NCI-H774 (cell line): ENCODE measurements around the gene TRPM2.

ENCODE experiments used
- DNase-seq: peaks from one replicate; lab custom pipeline; 2025; lab: John Stamatoyannopoulos, UW

Gene TRPM2

DNA sequence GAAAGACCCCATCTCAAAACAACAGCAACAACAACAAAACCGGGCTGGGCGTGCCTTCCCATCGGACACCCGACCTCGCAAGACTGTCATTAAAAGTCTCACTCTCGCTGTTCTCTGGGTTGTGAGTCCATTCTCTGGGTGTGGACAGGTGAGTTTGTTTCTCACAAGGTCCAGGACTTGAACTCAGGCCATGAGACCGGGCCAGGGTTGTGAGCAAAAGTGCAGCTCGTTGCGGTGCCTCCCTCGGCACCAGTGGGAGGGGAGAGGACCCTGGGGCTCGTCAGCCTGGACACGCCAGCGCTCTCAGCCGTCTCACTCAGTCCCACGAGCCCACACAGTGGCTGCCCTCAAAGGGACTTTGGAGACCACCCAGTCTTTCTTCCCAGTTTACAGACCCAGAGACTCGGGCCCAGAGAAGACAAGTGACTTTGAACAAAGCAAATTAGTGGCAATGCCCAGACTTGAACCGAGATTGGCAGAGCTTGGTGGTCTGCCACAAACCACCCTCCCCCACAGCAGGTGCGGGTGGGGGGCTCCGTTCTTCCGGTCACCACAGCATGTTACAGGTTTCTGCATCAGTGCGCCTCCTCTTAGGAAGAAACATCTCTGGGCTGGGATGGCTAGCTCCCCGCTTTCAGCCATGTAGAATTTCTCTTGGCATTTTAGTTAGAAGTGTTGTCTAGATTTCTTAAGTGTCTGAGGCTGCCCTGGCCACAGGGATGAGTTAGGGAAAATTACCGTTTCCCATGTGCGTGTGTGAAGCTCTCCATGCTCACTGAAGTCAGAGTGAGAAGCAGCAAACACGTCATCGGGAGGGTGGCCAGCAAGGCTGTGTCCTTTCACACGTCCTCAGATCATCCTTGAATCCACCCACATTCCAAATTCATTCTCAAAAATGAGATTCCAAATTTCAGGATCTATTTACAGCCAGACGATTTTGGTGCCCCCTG, 130.1 kb downstream of the TRPM2 start:
- no peak for DNase-seq

- DNase-seq = no peak
Observed at GRCh38 chr21:44484498-44485253, 131.3 kb downstream of the TRPM2 start.

DNA sequence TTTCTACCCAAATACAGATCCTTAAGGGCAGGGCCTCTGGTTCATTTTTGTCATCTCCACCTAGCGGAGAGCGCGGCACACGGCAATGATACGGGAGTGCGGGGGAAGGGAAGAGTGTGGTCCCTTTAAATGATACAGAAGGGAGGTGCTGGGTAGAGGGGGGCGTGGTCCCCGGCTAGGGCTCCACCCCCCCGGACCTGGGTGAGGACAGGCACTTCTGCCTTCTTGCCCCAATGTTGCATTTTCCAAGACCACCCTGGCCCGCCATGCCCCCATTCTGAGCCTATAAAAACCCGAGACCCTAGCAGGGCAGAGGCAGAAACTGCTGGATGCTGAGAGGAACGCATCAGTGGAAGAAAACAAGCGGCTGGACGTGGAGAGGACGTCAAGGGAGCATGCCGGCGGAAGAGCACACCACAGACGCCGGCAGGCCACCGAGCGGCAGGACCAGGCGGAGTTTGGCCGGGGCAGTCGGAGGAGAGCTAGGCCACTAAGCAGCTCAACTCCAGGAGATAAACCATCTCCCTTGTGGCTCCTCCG, 131.9 kb downstream of the TRPM2 start:
- DNase-seq = peak; percentile 45

DNA sequence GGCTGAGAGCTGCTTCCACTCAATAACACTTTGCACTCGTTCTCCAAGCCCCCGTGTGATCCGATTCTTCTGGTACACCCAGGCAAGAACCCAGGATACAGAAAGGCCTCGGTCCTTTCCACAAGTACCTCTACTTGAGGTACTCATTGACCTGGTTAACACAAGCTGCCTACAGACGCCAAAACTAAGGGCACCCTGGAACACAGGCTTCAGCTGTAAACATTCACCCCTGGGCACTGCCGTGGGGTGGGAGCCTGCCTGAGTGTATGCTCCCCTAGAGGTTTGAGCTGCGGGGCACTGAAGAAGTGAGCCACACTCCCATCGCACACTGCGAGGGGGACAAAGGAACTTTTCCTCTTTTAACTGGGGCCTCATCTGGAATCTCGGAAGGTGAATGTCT, 132.4 kb downstream of the TRPM2 start:
- DNase-seq = no peak

DNA sequence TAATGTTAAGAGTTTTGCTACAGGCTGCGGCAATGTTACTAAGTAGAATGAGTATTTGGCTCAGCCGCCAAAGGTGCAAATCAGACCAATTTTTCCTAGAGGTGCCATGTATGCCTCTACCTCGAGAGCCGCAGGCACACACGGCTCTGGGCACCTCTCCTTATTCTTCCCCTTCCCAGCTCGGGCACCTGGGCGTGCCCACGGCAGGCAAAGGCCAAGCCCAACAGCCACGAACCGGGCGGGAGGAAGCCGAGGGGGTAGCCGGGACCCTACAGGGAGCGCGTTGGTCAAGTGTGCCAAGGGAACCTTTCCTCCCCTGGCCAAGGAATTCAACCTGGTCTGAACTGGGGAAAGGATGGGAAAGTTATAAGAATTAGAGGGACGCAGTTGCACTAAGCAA, 132.9 kb downstream of the TRPM2 start:
- no peak for DNase-seq

DNA sequence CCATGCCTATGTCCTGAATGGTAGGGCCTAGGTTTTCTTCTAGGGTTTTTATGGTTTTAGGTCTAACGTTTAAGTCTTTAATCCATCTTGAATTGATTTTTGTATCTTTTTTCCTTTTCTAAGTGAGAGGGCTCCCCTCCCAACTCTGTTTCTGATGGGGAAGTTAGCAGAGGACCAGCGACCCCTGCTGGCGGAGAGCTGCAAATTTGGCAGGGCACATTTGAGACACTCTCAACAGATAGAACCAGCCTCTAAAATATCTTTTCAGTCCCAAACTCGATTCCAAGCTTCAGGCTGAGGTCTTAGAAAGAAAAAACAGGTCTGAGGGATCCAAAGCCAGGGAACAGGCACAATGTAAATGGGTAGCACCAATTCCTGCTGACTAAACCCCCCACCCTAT, 134.4 kb downstream of the TRPM2 start:
- DNase-seq = no peak

DNA sequence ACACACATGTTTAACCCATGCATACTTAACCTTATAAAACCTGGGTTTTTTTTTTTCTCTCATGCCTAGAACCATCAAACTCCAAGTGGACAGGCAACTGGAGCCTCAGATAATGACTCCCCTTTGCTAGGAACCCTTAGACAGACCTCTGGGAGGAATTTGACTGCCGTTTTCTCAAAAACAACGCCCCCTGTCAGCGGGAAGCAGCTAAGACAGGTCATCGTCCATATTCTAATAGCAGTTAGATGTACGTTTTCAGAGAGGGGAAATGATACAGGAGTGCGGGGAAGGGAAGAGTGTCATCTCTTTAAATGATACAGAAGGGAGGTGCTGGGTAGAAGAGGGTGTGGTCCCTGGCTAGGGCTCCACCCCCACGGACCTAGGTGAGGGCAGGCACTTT, 136.5 kb downstream of the TRPM2 start:
- DNase-seq = no peak

DNA sequence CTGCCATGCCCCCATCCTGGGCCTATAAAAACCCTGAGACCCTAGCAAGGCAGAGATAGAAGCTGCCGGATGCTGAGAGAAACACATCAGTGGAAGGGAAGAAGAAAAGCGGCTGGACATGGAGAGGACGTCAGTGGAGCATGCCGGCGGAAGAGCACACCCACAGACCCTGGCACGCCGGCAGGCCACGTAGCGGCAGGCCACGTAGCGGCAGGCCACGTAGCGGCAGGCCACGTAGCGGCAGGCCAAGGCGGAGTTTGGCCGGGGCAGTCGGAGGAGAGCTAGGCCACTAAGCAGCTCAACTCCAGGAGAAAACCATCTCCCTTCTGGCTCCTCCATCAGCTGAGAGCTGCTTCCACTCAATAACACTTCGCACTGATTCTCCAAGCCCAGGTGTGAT, 137.0 kb downstream of the TRPM2 start:
- DNase-seq = no peak

GRCh38 chr21:44490816-44491215, 137.4 kb downstream of the TRPM2 start:
- no peak for DNase-seq
